ENCODE data around the gene C1orf198. TPM values are rescaled to one million over a fixed set of nuclear protein-coding genes. Genes with fewer than 3 reads are reported as not detected.

C1orf198 gene, protein sequence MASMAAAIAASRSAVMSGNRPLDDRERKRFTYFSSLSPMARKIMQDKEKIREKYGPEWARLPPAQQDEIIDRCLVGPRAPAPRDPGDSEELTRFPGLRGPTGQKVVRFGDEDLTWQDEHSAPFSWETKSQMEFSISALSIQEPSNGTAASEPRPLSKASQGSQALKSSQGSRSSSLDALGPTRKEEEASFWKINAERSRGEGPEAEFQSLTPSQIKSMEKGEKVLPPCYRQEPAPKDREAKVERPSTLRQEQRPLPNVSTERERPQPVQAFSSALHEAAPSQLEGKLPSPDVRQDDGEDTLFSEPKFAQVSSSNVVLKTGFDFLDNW
- total RNA-seq: 87.1 and 166 TPM in 2 replicates

DNA sequence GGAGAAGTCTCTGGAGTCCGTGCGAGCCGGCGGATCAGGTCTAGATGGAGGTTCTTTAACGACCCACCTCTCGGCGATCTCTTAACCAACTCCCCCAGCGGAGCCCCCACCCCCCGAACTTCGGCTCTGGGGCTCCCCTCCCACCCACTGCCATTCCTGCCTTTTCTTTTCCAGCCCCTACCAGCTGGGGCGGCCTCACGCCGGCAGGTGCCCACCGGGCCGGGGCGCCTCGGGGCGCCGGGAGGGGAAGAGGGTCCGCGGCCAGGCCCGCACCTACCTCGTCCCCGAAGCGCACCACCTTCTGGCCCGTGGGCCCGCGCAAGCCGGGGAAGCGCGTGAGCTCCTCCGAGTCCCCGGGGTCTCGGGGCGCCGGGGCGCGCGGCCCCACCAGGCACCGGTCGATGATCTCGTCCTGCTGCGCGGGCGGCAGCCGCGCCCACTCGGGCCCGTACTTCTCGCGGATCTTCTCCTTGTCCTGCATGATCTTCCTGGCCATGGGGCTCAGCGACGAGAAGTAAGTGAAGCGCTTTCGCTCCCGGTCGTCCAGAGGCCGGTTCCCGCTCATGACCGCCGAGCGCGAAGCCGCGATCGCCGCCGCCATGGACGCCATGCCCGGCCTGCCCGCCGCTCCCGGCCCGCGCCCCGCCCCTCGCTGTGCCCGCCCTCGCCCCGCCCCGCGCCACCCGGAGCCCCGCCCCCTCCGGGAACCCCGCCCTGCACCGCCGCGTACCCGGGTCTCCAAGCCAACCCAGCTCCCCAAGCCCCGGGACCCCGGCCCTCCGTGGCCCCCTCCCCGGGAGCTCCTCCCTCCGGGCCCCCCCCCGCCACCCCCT is at the start of gene C1orf198:
Gene C1orf198 (minus strand): TSS at position 619 of the 833 bp plus-strand sequence. CDS start 9 bp downstream, at position 610.

Other genes with a start within 250 kb of the C1orf198 start
- 16.9 TPM in 2 replicates for gene COG2, start 226.0 kb downstream of the C1orf198 start, total RNA-seq
- 0.86 and 2.7 TPM in 2 replicates for gene AGT, start 154.4 kb downstream of the C1orf198 start, total RNA-seq
- gene CAPN9, start 121.1 kb downstream of the C1orf198 start, total RNA-seq: not detected in 2 replicates
- gene TTC13, start 110.3 kb upstream of the C1orf198 start, total RNA-seq: 15.5 and 17.9 TPM in 2 replicates
- gene ARV1, start 110.6 kb upstream of the C1orf198 start, total RNA-seq: 9.7 and 15.2 TPM in 2 replicates
- 1.6 and 10.8 TPM in 2 replicates for gene FAM89A, start 171.7 kb upstream of the C1orf198 start, total RNA-seq

Data from smooth muscle cell of the pulmonary artery (primary cell).